Measurements from ENCODE around the gene INTS4.
"Not testable (repeated sequence)": the region's sequence is repeated elsewhere in the genome, so short reads cannot be mapped to it uniquely, and the experiment has no call there.

INTS4 gene

GRCh38 chr11:77959434-77959833 lies 35.0 kb downstream of the INTS4 start:
- Histone ChIP-seq H3K9me3 (ENCODE audit: low read length) (peaks cover 1% of the 10 kb centered on the region), H3K4me1 (ENCODE audit: insufficient read depth, low read length) (no peaks in the 10 kb centered on the region), H2AFZ (ENCODE audit: low read depth, low read length) (no peak overlapping the region), H3K27me3 (ENCODE audit: insufficient read depth, low read length) (no peaks in the 10 kb centered on the region), H3K36me3 (ENCODE audit: insufficient read depth, low read length) (peaks cover 30% of the 10 kb centered on the region), H3K4me3 (ENCODE audit: low read length) (no peak overlapping the region)

- H2AFZ ChIP-seq (ENCODE audit: low read depth, low read length); H3K4me1 ChIP-seq (ENCODE audit: insufficient read depth, low read length); H3K9me3 ChIP-seq (ENCODE audit: low read length); H3K27me3 ChIP-seq (ENCODE audit: insufficient read depth, low read length); H3K4me3 ChIP-seq (ENCODE audit: low read length): not testable (repeated sequence)
- H3K36me3 ChIP-seq (ENCODE audit: insufficient read depth, low read length): peaks cover 33% of the 10 kb centered on the region
Measured at GRCh38 chr11:77958583-77959177, 35.8 kb downstream of the INTS4 start.

- not testable (repeated sequence) for H3K36me3 ChIP-seq (ENCODE audit: insufficient read depth, low read length); H2AFZ ChIP-seq (ENCODE audit: low read depth, low read length); H3K27me3 ChIP-seq (ENCODE audit: insufficient read depth, low read length); H3K9me3 ChIP-seq (ENCODE audit: low read length); H3K4me1 ChIP-seq (ENCODE audit: insufficient read depth, low read length); H3K4me3 ChIP-seq (ENCODE audit: low read length)
Measured at GRCh38 chr11:77943296-77943695, 51.2 kb downstream of the INTS4 start.

GRCh38 chr11:77942465-77942864 lies 52.0 kb downstream of the INTS4 start:
- H3K27me3 ChIP-seq (ENCODE audit: insufficient read depth, low read length); H3K4me1 ChIP-seq (ENCODE audit: insufficient read depth, low read length); H3K9me3 ChIP-seq (ENCODE audit: low read length); H2AFZ ChIP-seq (ENCODE audit: low read depth, low read length); H3K36me3 ChIP-seq (ENCODE audit: insufficient read depth, low read length); H3K4me3 ChIP-seq (ENCODE audit: low read length): not testable (repeated sequence)

GRCh38 chr11:77933596-77933995 lies 60.9 kb downstream of the INTS4 start:
- H3K9me3 ChIP-seq (ENCODE audit: low read length); H3K4me1 ChIP-seq (ENCODE audit: insufficient read depth, low read length); H3K27me3 ChIP-seq (ENCODE audit: insufficient read depth, low read length); H3K4me3 ChIP-seq (ENCODE audit: low read length); H2AFZ ChIP-seq (ENCODE audit: low read depth, low read length): not testable (repeated sequence)
- peaks cover 12% of the 10 kb centered on the region for H3K36me3 ChIP-seq (ENCODE audit: insufficient read depth, low read length)

- H3K9me3 ChIP-seq (ENCODE audit: low read length); H2AFZ ChIP-seq (ENCODE audit: low read depth, low read length); H3K27me3 ChIP-seq (ENCODE audit: insufficient read depth, low read length); H3K4me1 ChIP-seq (ENCODE audit: insufficient read depth, low read length); H3K4me3 ChIP-seq (ENCODE audit: low read length): not testable (repeated sequence)
- H3K36me3 ChIP-seq (ENCODE audit: insufficient read depth, low read length): peaks cover 17% of the 10 kb centered on the region
Measured at GRCh38 chr11:77930334-77931208, 63.9 kb downstream of the INTS4 start.

GRCh38 chr11:77917713-77918112 lies 76.8 kb downstream of the INTS4 start:
- not testable (repeated sequence) for H3K4me1 ChIP-seq (ENCODE audit: insufficient read depth, low read length); H3K4me3 ChIP-seq (ENCODE audit: low read length); H3K27me3 ChIP-seq (ENCODE audit: insufficient read depth, low read length); H3K9me3 ChIP-seq (ENCODE audit: low read length); H2AFZ ChIP-seq (ENCODE audit: low read depth, low read length)
- H3K36me3 ChIP-seq (ENCODE audit: insufficient read depth, low read length): peaks cover 14% of the 10 kb centered on the region

GRCh38 chr11:77914307-77914791 lies 80.1 kb downstream of the INTS4 start:
- H2AFZ ChIP-seq (ENCODE audit: low read depth, low read length); H3K9me3 ChIP-seq (ENCODE audit: low read length); H3K4me3 ChIP-seq (ENCODE audit: low read length); H3K27me3 ChIP-seq (ENCODE audit: insufficient read depth, low read length); H3K4me1 ChIP-seq (ENCODE audit: insufficient read depth, low read length): not testable (repeated sequence)
- H3K36me3 ChIP-seq (ENCODE audit: insufficient read depth, low read length): peaks cover 19% of the 10 kb centered on the region

DNA sequence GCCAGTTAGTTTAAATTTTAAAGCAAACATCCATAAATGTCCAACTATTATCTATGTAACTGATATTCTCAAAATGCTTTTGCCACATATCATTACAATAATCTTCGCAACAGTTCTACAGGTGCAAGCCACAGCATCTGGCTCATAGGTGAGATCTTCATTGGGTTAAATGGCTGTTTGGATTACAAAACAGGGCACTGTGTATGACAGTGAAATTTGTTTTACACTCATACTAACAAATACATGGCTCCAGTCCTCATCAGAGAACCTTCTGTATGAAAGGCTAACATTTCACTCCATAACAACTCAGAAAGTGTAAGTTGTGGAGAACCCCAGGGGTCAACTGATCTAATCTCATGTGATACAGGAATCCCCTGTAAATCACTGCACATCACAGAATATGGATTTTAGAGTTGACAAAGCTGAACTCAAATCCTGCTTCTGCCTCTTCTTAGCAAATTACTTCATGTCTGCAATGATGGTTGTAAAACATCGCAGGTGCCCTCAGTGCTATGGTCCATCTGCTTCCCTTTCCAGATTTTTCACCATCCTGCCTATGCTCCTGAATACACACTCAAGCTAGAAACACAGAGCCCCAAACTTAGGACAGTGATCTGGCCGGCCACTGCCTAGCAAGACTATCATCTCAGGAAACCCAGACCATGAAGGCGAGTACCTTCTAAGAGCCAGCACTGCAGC lies 80.7 kb downstream of the INTS4 start:
- peaks cover 18% of the 10 kb centered on the region for H3K36me3 ChIP-seq (ENCODE audit: insufficient read depth, low read length)
- H3K4me3 ChIP-seq (ENCODE audit: low read length); H3K27me3 ChIP-seq (ENCODE audit: insufficient read depth, low read length); H3K9me3 ChIP-seq (ENCODE audit: low read length); H3K4me1 ChIP-seq (ENCODE audit: insufficient read depth, low read length); H2AFZ ChIP-seq (ENCODE audit: low read depth, low read length): not testable (repeated sequence)

- H3K4me3 ChIP-seq (ENCODE audit: low read length); H3K9me3 ChIP-seq (ENCODE audit: low read length); H2AFZ ChIP-seq (ENCODE audit: low read depth, low read length); H3K4me1 ChIP-seq (ENCODE audit: insufficient read depth, low read length); H3K27me3 ChIP-seq (ENCODE audit: insufficient read depth, low read length): not testable (repeated sequence)
- H3K36me3 ChIP-seq (ENCODE audit: insufficient read depth, low read length): peaks cover 12% of the 10 kb centered on the region
Measured at GRCh38 chr11:77910828-77911227, 83.6 kb downstream of the INTS4 start.

DNA sequence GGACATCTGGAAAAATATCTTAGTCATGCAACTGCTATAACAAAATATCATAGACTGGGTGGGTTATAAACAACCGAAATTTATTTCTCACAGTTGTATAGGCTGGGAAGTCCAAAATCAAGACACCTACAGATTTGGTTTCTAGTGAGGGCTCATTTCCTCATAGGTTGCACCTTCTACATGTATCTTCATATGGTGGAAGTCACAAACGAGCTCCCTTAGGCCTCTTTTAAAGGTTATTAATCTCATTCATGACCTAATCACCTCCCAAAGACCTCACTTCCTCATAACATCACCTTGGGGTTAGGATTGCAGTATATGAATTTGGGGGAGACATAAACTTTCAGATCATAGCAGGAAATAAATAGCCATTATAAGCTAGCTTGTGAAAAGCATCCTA lies 85.2 kb downstream of the INTS4 start:
- H3K4me1 ChIP-seq (ENCODE audit: insufficient read depth, low read length): no peaks in the 10 kb centered on the region
- no peaks in the 10 kb centered on the region for H3K27me3 ChIP-seq (ENCODE audit: insufficient read depth, low read length)
- peaks cover 8% of the 10 kb centered on the region for H3K36me3 ChIP-seq (ENCODE audit: insufficient read depth, low read length)
- no peaks in the 10 kb centered on the region for H3K9me3 ChIP-seq (ENCODE audit: low read length)
- no peak overlapping the region for H3K4me3 ChIP-seq (ENCODE audit: low read length)
- no peak overlapping the region for H2AFZ ChIP-seq (ENCODE audit: low read depth, low read length)

GRCh38 chr11:77908835-77909234 lies 85.6 kb downstream of the INTS4 start:
- Histone ChIP-seq H3K4me3 (ENCODE audit: low read length) (no peak overlapping the region), H3K9me3 (ENCODE audit: low read length) (no peaks in the 10 kb centered on the region), H3K36me3 (ENCODE audit: insufficient read depth, low read length) (peaks cover 9% of the 10 kb centered on the region), H3K4me1 (ENCODE audit: insufficient read depth, low read length) (no peaks in the 10 kb centered on the region), H2AFZ (ENCODE audit: low read depth, low read length) (no peak overlapping the region), H3K27me3 (ENCODE audit: insufficient read depth, low read length) (no peaks in the 10 kb centered on the region)

GRCh38 chr11:77894949-77895348 lies 99.5 kb downstream of the INTS4 start:
- not testable (repeated sequence) for H3K9me3 ChIP-seq (ENCODE audit: low read length); H3K4me1 ChIP-seq (ENCODE audit: insufficient read depth, low read length); H3K4me3 ChIP-seq (ENCODE audit: low read length); H3K27me3 ChIP-seq (ENCODE audit: insufficient read depth, low read length); H2AFZ ChIP-seq (ENCODE audit: low read depth, low read length)
- H3K36me3 ChIP-seq (ENCODE audit: insufficient read depth, low read length): peaks cover 20% of the 10 kb centered on the region
